A673 (cell line): ENCODE results near the gene NDUFA11.

Experiments used
- CTCF ChIP-seq: fragments of 300-800, 200-600 bp; sonication (generic); conservative IDR thresholded peaks from 2 replicates; pipeline ENCODE4 v1.5.1; 2017; ENCODE audit warnings: low read depth, mild to moderate bottlenecking, antibody characterized with exemption, low read length, moderate library complexity, mixed read lengths
- EZH2 ChIP-seq: fragments of 200-600 bp; sonication (generic); IDR thresholded peaks from 2 replicates; pipeline ENCODE4 v1.6.1; 2017; ENCODE audit warnings: borderline replicate concordance, low read depth, mild to moderate bottlenecking, mixed read lengths, antibody characterized with exemption, low read length; ENCODE audit not compliant: poor library complexity, severe bottlenecking

GRCh38 chr19:5908773-5909442 is 5.3 kb upstream of the NDUFA11 start:
- no peak for TF ChIP-seq CTCF
- TF ChIP-seq EZH2: no peak
